Panc1 (cell line): Measurements from ENCODE around the gene LAMC2. TPM values are rescaled to one million over a fixed set of nuclear protein-coding genes. Genes with fewer than 3 reads are reported as not detected.

Experiments used
- ATAC-seq: fragments of 200-7000 bp; cut with Tn5 transposase; 2 replicates; pipeline ENCODE4 v1.9.1; 2020; ENCODE audit warnings: mild to moderate bottlenecking, moderate library complexity
- BruUV-seq: library from RNA; stranded (reverse); fragments of 400-500 nt; replicated peaks from 2 replicates; lab custom pipeline; 2021; lab: Mats Ljungman, UMichigan
- CTCF ChIA-PET: fragments of 300-600 bp; sonication (Branson Sonifier 250); formaldehyde crosslinking; loops from one replicate; lab custom pipeline; 2022; ENCODE audit warnings: antibody characterized with exemption; lab: Charles Lee
- POLR2A ChIA-PET: fragments of 300-600 bp; sonication (Branson Sonifier 250); formaldehyde crosslinking; loops from one replicate; lab custom pipeline; 2022; ENCODE audit warnings: antibody characterized with exemption; lab: Charles Lee
- DNase-seq: peaks from one replicate; pipeline ENCODE4 v3.0.0-alpha.2; 2010; ENCODE audit warnings: low read depth, low spot score
- H3K27ac ChIP-seq: 2 replicates; pipeline ENCODE4 v1.5.1; 2011; ENCODE audit warnings: mild to moderate bottlenecking, low read length, inconsistent platforms
- H3K27me3 ChIP-seq: fragments of 200-500 bp; sonication (Bioruptor generic); 2 replicates; pipeline ENCODE4 v1.6.0; 2014; ENCODE audit warnings: low read length, inconsistent platforms; ENCODE audit not compliant: control insufficient read depth, insufficient read depth
- H3K36me3 ChIP-seq: fragments of 200-500 bp; sonication (Bioruptor generic); 2 replicates; pipeline ENCODE4 v1.5.1; 2014; ENCODE audit warnings: inconsistent platforms, mild to moderate bottlenecking, low read length, moderate library complexity; ENCODE audit not compliant: control insufficient read depth, insufficient read depth
- H3K4me1 ChIP-seq: 2 replicates; pipeline ENCODE4 v1.5.1; 2011; ENCODE audit warnings: inconsistent platforms, mild to moderate bottlenecking, low read length, moderate library complexity; ENCODE audit not compliant: control insufficient read depth, insufficient read depth
- H3K4me3 ChIP-seq, 2 experiments: 2 replicates each; pipeline ENCODE4 v1.5.1; 2011 to 2012; ENCODE audit warnings: low read depth in 2 of 2, low read length in 2 of 2, mild to moderate bottlenecking in 2 of 2, inconsistent platforms in 1 of 2, moderate library complexity in 1 of 2
- H3K9me3 ChIP-seq: fragments of 200-500 bp; sonication (Bioruptor generic); 2 replicates; pipeline ENCODE4 v1.5.1; 2014; ENCODE audit warnings: low read depth, mild to moderate bottlenecking, inconsistent platforms, low read length, moderate library complexity; ENCODE audit not compliant: control insufficient read depth, insufficient read depth
- POLR2AphosphoS5 ChIP-seq: IDR thresholded peaks from 2 replicates; pipeline ENCODE4 v1.6.1; 2012; ENCODE audit warnings: mild to moderate bottlenecking, low read depth, low read length, moderate library complexity
- SIN3A ChIP-seq: IDR thresholded peaks from 2 replicates; pipeline ENCODE4 v1.6.1; 2012; ENCODE audit warnings: low read depth, mild to moderate bottlenecking, low read length, moderate library complexity, borderline replicate concordance; ENCODE audit not compliant: insufficient read depth
- TCF7L2 ChIP-seq: IDR thresholded peaks from 2 replicates; pipeline ENCODE4 v1.6.1; 2011; ENCODE audit warnings: mild to moderate bottlenecking, low read depth, low read length, inconsistent platforms
- in situ Hi-C: cut with HindIII; loops from 2 replicates; pipeline ENCODE4 v1.10.0; 2016; ENCODE audit warnings: low sequenced_read_pairs, low pct_unique_long_range_greater_than_20kb
- intact Hi-C: fragments of 100-400 bp; cut with micrococcal nuclease; formaldehyde crosslinking; loops from one replicate; pipeline ENCODE4 v1.10.0; 2022; ENCODE audit not compliant: unreplicated experiment
- total RNA-seq: library from RNA; stranded (reverse); gene quantifications from one replicate; pipeline ENCODE4 v1.2.1, GENCODE V29; 2021; ENCODE audit not compliant: unreplicated experiment
- TF ChIP-seq, protein P1 (sequence below): fragments of 450-650 bp; IDR thresholded peaks from 2 replicates; pipeline ENCODE4 v1.5.1; 2017; ENCODE audit warnings: mild to moderate bottlenecking
- TF ChIP-seq, protein P2 (sequence below), 2 experiments: IDR thresholded peaks; 2 replicates each; pipeline ENCODE4 v1.6.1; 2011 to 2012; ENCODE audit warnings: low read depth in 2 of 2, control low read depth in 1 of 2, low read length in 1 of 2, mild to moderate bottlenecking in 1 of 2, moderate library complexity in 1 of 2; ENCODE audit not compliant: insufficient read depth in 1 of 2

Gene LAMC2
- total RNA-seq, 1 experiment from 2014 or later: 8.3 TPM

DNA sequence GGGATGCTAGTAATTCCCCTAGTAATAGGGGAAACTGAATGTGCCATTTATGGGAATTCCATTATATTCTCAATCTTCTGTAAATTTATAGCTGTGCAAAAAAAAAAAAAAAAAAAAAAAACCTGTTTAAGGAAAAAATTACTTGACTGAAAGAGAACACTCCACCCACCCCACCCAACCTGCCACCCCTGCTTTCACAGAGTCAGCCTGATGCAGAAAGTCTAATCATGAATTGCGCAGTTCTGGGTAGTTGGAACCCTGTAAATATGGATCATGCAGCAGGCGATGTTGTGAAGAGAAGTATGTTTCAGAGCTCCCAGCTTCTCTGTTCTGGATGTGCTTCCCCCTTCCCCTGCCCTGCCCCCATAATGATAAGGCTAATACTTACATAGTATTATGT, 19.6 kb upstream of the LAMC2 start:
- no TSS peak for BruUV-seq
- no peak overlapping the region for H3K27ac ChIP-seq
- ChIA-PET POLR2A (no interaction called here), CTCF (no interaction called here)
- in situ Hi-C loops: no loop called here
- peaks cover 12% of the 10 kb centered on the region for H3K4me1 ChIP-seq
- no peaks in the 10 kb centered on the region for H3K27me3 ChIP-seq
- DNase-seq (no peak), ATAC-seq (no peak)
- intact Hi-C loops: no loop called here
- no peak overlapping the region for H3K4me3 ChIP-seq
- TF ChIP-seq, protein P1, sequence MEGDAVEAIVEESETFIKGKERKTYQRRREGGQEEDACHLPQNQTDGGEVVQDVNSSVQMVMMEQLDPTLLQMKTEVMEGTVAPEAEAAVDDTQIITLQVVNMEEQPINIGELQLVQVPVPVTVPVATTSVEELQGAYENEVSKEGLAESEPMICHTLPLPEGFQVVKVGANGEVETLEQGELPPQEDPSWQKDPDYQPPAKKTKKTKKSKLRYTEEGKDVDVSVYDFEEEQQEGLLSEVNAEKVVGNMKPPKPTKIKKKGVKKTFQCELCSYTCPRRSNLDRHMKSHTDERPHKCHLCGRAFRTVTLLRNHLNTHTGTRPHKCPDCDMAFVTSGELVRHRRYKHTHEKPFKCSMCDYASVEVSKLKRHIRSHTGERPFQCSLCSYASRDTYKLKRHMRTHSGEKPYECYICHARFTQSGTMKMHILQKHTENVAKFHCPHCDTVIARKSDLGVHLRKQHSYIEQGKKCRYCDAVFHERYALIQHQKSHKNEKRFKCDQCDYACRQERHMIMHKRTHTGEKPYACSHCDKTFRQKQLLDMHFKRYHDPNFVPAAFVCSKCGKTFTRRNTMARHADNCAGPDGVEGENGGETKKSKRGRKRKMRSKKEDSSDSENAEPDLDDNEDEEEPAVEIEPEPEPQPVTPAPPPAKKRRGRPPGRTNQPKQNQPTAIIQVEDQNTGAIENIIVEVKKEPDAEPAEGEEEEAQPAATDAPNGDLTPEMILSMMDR: no peak
- TF ChIP-seq POLR2AphosphoS5 (no peak), SIN3A (no peak), TCF7L2 (no peak)
- TF ChIP-seq, protein P2, sequence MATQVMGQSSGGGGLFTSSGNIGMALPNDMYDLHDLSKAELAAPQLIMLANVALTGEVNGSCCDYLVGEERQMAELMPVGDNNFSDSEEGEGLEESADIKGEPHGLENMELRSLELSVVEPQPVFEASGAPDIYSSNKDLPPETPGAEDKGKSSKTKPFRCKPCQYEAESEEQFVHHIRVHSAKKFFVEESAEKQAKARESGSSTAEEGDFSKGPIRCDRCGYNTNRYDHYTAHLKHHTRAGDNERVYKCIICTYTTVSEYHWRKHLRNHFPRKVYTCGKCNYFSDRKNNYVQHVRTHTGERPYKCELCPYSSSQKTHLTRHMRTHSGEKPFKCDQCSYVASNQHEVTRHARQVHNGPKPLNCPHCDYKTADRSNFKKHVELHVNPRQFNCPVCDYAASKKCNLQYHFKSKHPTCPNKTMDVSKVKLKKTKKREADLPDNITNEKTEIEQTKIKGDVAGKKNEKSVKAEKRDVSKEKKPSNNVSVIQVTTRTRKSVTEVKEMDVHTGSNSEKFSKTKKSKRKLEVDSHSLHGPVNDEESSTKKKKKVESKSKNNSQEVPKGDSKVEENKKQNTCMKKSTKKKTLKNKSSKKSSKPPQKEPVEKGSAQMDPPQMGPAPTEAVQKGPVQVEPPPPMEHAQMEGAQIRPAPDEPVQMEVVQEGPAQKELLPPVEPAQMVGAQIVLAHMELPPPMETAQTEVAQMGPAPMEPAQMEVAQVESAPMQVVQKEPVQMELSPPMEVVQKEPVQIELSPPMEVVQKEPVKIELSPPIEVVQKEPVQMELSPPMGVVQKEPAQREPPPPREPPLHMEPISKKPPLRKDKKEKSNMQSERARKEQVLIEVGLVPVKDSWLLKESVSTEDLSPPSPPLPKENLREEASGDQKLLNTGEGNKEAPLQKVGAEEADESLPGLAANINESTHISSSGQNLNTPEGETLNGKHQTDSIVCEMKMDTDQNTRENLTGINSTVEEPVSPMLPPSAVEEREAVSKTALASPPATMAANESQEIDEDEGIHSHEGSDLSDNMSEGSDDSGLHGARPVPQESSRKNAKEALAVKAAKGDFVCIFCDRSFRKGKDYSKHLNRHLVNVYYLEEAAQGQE (IDR thresholded peaks at IDR 0.05; ENCODE audit: insufficient read depth in 1 of 2, low read depth in 2 of 2, low read length in 1 of 2): no peak
- H3K9me3 ChIP-seq: no peaks in the 10 kb centered on the region
- H3K36me3 ChIP-seq: no peaks in the 10 kb centered on the region

DNA sequence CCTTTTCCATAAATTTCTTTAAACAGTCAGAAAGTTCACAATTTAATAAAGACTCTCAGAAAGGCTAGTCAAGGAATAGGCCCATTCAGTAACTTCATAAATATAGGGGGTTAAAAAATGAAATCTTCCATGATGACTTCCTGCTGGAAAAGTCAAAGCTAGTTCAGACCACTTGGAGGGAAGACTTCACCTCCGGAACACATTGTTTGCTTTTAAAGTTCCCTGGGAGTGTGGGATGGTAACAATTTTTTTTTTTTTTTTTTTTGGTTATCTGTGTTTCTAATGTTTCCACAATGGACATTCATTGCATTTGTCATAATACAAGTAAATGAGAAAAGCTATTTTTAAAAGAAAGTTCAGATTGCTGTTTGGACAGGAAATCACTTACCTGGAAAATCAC, 18.4 kb upstream of the LAMC2 start:
- in situ Hi-C loops: no loop called here
- no peak for DNase-seq

More for the DNA sequence above, 18.4 kb upstream of the LAMC2 start:
- Histone ChIP-seq H3K36me3 (no peaks in the 10 kb centered on the region), H3K27ac (no peak overlapping the region), H3K4me1 (peaks cover 12% of the 10 kb centered on the region), H3K27me3 (no peaks in the 10 kb centered on the region), H3K4me3 (no peak overlapping the region), H3K9me3 (no peaks in the 10 kb centered on the region)
- BruUV-seq: no TSS peak
- no peak for ATAC-seq
- TF ChIP-seq, protein P2 (IDR thresholded peaks at IDR 0.05; ENCODE audit: insufficient read depth in 1 of 2, low read depth in 2 of 2, low read length in 1 of 2): no peak
- no peak for TF ChIP-seq TCF7L2
- no peak for TF ChIP-seq SIN3A
- no peak for TF ChIP-seq POLR2AphosphoS5
- TF ChIP-seq, protein P1: no peak
- ChIA-PET POLR2A (no interaction called here), CTCF (no interaction called here)
- intact Hi-C loops: no loop called here
